HG03159 (cell line): ENCODE measurements around the gene TMEM217.
"Not testable (repeated sequence)": the region's sequence is repeated elsewhere in the genome, so short reads cannot be mapped to it uniquely, and the experiment has no call there.

ENCODE experiments used
- ATAC-seq: cut with Tn5 transposase; IDR thresholded peaks from one replicate; pipeline ENCODE4 v1.9.1; 2021; ENCODE audit warnings: mild to moderate bottlenecking, moderate library complexity; ENCODE audit not compliant: unreplicated experiment

Gene TMEM217

DNA sequence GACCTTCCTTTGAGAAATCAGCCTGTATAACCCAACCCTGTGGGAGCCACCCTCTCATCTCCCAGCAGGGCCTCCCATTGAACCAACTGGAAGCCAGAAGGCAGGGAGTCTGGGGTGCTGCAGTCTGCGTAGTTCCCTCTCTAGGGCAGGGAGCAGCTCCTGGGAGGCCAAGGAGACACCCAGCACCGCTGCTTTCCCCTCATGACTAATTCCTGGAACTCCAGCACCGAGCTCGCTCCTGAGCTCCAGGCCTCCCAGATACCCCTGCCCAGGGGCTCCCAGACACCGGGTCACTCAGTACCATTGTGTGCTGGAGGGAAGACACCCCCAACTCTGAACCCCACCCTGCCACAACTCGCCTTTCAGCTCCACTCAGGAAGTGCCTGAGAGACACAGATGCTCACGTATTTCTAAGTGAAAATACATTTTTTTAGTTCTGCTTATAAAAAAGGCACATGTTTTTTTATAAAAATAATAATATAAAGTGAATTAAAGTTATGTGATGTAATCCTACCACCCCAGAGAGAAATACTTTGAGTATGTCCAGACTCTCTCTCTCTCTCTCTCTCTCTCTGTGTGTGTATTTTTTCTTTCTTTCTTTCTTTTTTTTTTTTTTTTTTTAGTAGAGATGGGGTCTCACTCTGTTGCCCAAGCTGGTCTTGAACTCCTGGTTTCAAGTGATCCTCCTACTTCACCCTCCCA lies 70.5 kb downstream of the TMEM217 start:
- ATAC-seq, result no peak

GRCh38 chr6:37185949-37186720 lies 71.8 kb downstream of the TMEM217 start:
- not testable (repeated sequence) for ATAC-seq

DNA sequence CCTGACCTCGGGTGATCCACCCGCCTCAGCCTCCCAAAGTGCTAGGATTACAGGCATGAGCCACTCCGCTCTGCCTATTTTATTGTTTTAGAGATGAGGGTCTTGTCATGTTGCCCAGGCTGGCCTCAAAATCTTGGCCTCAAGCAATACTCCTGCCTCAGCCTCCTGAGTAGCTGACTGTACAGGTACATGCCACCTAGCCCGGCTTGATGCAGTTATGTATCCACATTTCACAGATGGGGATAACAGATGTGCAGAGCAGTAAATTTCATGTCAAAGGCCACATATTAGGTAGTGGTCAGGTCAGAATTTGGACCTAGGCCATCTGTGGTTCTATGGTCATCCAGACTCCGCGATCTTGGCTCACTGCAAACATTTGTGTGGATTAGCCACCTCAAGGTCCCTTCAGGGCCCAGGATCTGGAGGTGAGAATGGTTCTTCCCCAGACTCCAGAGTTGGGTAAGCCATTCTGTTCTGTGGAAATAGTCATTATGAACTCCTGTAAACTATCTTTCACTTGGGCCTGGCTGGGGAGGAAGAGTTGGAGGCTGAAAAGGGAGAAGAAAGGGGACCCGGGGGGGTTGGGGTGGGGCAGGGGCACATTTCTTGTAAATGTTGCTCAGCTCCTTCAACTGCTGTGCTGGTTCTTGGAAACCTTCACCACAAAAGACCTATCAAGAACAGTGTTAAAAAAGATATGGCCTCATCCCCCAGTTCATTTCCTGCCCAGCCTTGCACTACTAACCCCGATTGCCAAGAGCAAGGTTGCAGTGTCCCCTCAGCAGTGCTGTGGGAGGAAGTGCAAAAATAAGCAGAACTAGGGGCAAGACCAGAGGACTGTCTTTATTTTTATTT lies 75.0 kb downstream of the TMEM217 start:
- no peak for ATAC-seq

DNA sequence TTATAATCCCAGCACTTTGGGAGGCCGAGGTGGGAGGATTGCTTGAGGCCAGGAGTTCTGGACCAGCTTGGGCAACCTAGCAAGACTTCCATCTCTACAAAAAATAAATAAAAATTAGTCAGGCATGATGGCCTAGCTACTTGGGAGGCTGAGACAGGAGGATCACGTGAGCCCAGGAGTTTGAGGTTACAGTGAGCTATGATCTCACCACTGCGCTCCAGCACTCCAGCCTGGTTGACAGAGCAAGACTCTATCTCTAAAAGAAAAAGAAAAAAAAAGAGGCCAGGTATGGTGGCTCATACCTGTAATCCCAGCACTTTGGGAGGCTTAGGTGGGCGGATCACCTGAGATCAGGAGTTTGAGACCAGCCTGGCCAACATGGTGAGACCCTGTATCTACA lies 77.3 kb downstream of the TMEM217 start:
- ATAC-seq, result not testable (repeated sequence)

DNA sequence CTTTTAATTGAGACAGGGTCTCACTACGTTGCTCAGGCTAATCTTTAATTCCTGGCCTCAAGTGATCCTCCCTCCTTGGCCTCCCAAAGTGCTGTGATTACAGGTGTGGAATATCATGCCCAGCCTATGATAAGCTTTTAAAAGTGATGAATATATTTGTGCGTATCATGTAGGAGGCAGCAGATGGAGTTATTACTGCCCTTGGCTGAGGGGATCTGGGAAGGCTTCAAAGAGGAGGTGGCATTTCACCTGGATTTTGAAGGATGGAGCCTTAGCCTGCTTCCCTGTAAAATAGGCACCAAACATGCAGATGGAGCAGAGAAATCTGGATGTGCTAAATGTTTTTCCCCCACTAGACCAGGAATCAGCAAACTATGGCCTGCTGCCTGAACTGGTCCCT lies 77.9 kb downstream of the TMEM217 start:
- ATAC-seq, result no peak

GRCh38 chr6:37177935-37178517 lies 79.9 kb downstream of the TMEM217 start:
- no peak for ATAC-seq

GRCh38 chr6:37177077-37177934 lies 80.6 kb downstream of the TMEM217 start:
- no peak for ATAC-seq

GRCh38 chr6:37176268-37177076 lies 81.5 kb downstream of the TMEM217 start:
- ATAC-seq, result no peak

DNA sequence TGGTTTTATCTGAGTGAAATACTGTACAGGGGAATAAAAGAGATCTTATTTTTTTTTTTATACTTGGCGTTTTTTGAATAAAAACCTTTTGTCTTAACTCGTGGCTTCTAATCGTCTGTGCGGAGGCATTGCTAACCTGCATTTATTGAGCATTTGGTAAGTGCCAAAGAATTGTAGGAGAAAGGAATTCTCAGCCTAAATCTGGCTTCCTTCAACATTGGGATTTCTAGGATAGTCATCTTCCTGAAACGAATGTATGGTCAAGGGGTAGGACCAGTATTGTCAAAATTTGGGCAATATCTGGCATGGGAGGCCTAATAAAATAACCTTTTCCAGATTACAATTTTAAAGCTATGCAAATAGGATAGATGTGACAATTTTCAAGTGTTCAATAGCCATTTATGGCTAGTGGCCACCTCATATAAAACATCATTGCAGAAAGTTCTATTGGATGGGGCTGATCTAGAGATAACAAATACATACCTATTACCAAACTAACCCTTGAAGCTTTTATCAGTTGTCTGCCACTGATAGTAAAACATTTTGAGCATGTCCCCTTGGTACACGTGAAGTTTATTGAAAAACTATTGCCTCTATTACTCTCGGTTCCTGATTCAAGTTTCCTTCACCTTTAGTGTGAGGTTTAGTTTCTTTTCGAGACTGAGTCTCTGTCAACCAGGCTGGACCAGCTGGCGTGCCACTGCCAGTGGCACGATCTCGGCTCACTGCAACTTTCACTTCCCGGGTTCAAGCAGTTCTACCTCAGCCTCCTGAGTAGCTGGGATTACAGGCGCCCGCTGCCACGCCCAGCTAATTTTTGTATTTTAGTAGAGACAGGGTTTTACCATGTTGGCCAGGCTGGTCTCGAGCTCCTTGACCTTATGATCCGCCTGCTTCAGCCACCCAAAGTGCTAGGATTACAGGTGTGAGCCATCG lies 82.3 kb downstream of the TMEM217 start:
- no peak for ATAC-seq

DNA sequence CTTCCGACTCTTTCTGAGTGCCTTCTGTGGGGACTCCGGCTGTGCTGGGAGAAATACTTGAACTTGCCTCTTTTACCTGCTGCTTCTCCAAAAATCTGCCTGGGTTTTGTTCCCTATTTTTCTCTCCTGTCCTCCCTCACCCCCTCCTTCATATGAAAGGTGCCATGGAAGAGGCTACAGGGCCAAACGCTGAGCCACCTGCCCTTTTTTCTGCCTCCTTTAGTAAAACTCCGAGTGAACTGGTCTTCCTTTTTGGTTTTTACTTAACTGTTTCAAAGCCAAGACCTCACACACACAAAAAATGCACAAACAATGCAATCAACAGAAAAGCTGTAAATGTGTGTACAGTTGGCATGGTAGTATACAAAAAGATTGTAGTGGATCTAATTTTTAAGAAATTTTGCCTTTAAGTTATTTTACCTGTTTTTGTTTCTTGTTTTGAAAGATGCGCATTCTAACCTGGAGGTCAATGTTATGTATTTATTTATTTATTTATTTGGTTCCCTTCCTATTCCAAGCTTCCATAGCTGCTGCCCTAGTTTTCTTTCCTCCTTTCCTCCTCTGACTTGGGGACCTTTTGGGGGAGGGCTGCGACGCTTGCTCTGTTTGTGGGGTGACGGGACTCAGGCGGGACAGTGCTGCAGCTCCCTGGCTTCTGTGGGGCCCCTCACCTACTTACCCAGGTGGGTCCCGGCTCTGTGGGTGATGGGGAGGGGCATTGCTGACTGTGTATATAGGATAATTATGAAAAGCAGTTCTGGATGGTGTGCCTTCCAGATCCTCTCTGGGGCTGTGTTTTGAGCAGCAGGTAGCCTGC lies 83.2 kb downstream of the TMEM217 start:
- no peak for ATAC-seq

- ATAC-seq, result no peak
Observed at GRCh38 chr6:37174196-37174514, 83.8 kb downstream of the TMEM217 start.

- no peak for ATAC-seq
Observed at GRCh38 chr6:37173493-37174195, 84.3 kb downstream of the TMEM217 start.

- ATAC-seq, result no peak
Observed at GRCh38 chr6:37172912-37173492, 84.9 kb downstream of the TMEM217 start.

DNA sequence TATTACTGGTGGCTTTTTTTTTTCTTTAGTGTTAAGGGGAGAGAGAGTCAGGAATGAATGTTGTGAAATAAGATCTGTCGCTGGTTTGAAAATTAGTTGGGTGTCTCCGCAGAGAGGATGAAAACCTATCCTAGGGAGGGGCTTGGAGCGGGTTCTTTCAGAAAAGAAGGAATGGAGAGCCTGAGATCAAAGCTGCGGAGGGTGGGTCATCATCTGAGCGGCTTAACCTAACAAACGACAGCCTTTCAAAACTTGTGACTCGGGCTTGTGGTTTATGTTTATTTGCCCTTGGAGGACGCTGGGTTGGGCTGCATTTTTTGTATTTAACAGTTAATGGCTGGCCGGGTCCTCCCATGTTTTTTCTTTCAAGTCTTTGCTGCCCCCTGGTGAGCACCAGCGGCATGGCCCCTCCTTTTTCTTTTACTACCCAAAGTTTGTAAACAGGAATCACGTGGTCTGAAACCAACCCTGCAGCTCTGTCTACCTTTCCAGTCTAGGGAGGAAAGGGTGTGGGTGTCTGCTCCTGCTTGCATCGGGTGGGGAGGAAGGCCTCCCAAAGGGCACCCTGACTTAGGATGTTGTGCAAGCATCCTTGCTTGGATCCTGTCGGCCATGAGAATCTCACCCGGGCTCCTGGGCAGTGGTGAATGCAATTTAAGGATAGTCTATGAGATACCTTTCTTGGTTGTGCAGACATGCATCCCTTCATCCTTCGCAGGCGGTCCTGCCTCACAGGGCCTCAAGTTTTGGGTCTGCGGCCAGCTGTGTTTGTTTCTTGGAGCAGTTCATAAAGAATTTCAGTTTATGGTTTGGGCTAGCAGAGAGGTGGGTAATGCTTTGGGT lies 85.8 kb downstream of the TMEM217 start:
- no peak for ATAC-seq

DNA sequence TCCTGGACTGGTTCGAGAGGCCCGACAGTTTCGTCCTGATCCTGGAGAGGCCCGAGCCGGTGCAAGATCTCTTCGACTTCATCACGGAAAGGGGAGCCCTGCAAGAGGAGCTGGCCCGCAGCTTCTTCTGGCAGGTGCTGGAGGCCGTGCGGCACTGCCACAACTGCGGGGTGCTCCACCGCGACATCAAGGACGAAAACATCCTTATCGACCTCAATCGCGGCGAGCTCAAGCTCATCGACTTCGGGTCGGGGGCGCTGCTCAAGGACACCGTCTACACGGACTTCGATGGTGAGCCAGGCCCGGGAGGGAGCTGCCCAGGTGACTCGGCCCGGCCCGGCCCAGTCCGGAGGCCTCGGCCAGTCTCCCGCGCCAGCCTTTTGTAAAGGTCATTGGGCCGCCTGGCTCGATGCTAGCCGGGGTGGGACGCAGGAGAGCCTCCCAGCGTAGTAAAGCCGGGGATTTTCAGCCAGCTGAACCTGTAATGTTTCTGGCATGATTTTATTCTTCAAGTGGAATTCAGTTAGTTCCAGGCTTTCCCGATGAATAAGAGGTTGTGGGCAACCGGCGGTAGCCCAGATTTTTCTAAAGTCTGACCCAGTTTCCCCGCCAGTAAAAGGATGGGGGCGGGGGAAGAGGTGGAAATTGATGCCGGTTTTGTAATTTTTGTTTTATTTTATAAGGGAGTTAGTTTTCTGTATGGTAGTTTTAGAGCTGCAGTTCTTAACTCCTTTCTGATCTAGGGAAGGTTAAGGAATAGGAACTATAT lies 86.6 kb downstream of the TMEM217 start:
- no peak for ATAC-seq
